Panc1 (cell line): ENCODE results near the gene GPR65. TPM values are rescaled to one million over a fixed set of nuclear protein-coding genes. Genes with fewer than 3 reads are reported as not detected.

Source experiments
- ATAC-seq: fragments of 200-7000 bp; cut with Tn5 transposase; 2 replicates; pipeline ENCODE4 v1.9.1; 2020; ENCODE audit warnings: mild to moderate bottlenecking, moderate library complexity
- BruUV-seq: library from RNA; stranded (reverse); fragments of 400-500 nt; replicated peaks from 2 replicates; lab custom pipeline; 2021; lab: Mats Ljungman, UMichigan
- CTCF ChIA-PET: fragments of 300-600 bp; sonication (Branson Sonifier 250); formaldehyde crosslinking; loops from one replicate; lab custom pipeline; 2022; ENCODE audit warnings: antibody characterized with exemption; lab: Charles Lee
- POLR2A ChIA-PET: fragments of 300-600 bp; sonication (Branson Sonifier 250); formaldehyde crosslinking; loops from one replicate; lab custom pipeline; 2022; ENCODE audit warnings: antibody characterized with exemption; lab: Charles Lee
- DNase-seq: peaks from one replicate; pipeline ENCODE4 v3.0.0-alpha.2; 2010; ENCODE audit warnings: low read depth, low spot score
- H3K27ac ChIP-seq: 2 replicates; pipeline ENCODE4 v1.5.1; 2011; ENCODE audit warnings: mild to moderate bottlenecking, low read length, inconsistent platforms
- H3K27me3 ChIP-seq: fragments of 200-500 bp; sonication (Bioruptor generic); 2 replicates; pipeline ENCODE4 v1.6.0; 2014; ENCODE audit warnings: low read length, inconsistent platforms; ENCODE audit not compliant: control insufficient read depth, insufficient read depth
- H3K36me3 ChIP-seq: fragments of 200-500 bp; sonication (Bioruptor generic); 2 replicates; pipeline ENCODE4 v1.5.1; 2014; ENCODE audit warnings: inconsistent platforms, mild to moderate bottlenecking, low read length, moderate library complexity; ENCODE audit not compliant: control insufficient read depth, insufficient read depth
- H3K4me1 ChIP-seq: 2 replicates; pipeline ENCODE4 v1.5.1; 2011; ENCODE audit warnings: inconsistent platforms, mild to moderate bottlenecking, low read length, moderate library complexity; ENCODE audit not compliant: control insufficient read depth, insufficient read depth
- H3K4me3 ChIP-seq, 2 experiments: 2 replicates each; pipeline ENCODE4 v1.5.1; 2011 to 2012; ENCODE audit warnings: low read depth in 2 of 2, low read length in 2 of 2, mild to moderate bottlenecking in 2 of 2, inconsistent platforms in 1 of 2, moderate library complexity in 1 of 2
- H3K9me3 ChIP-seq: fragments of 200-500 bp; sonication (Bioruptor generic); 2 replicates; pipeline ENCODE4 v1.5.1; 2014; ENCODE audit warnings: low read depth, mild to moderate bottlenecking, inconsistent platforms, low read length, moderate library complexity; ENCODE audit not compliant: control insufficient read depth, insufficient read depth
- CTCF ChIP-seq: fragments of 450-650 bp; IDR thresholded peaks from 2 replicates; pipeline ENCODE4 v1.5.1; 2017; ENCODE audit warnings: mild to moderate bottlenecking
- POLR2AphosphoS5 ChIP-seq: IDR thresholded peaks from 2 replicates; pipeline ENCODE4 v1.6.1; 2012; ENCODE audit warnings: mild to moderate bottlenecking, low read depth, low read length, moderate library complexity
- REST ChIP-seq, 2 experiments: IDR thresholded peaks; 2 replicates each; pipeline ENCODE4 v1.6.1; 2011 to 2012; ENCODE audit warnings: low read depth in 2 of 2, control low read depth in 1 of 2, low read length in 1 of 2, mild to moderate bottlenecking in 1 of 2, moderate library complexity in 1 of 2; ENCODE audit not compliant: insufficient read depth in 1 of 2
- SIN3A ChIP-seq: IDR thresholded peaks from 2 replicates; pipeline ENCODE4 v1.6.1; 2012; ENCODE audit warnings: low read depth, mild to moderate bottlenecking, low read length, moderate library complexity, borderline replicate concordance; ENCODE audit not compliant: insufficient read depth
- TCF7L2 ChIP-seq: IDR thresholded peaks from 2 replicates; pipeline ENCODE4 v1.6.1; 2011; ENCODE audit warnings: mild to moderate bottlenecking, low read depth, low read length, inconsistent platforms
- in situ Hi-C: cut with HindIII; loops from 2 replicates; pipeline ENCODE4 v1.10.0; 2016; ENCODE audit warnings: low sequenced_read_pairs, low pct_unique_long_range_greater_than_20kb
- intact Hi-C: fragments of 100-400 bp; cut with micrococcal nuclease; formaldehyde crosslinking; loops from one replicate; pipeline ENCODE4 v1.10.0; 2022; ENCODE audit not compliant: unreplicated experiment
- total RNA-seq: library from RNA; stranded (reverse); gene quantifications from one replicate; pipeline ENCODE4 v1.2.1, GENCODE V29; 2021; ENCODE audit not compliant: unreplicated experiment

Gene GPR65
- total RNA-seq, 1 experiment from 2014 or later: not detected

GRCh38 chr14:88043529-88044443 lies 38.9 kb downstream of the GPR65 start:
- ChIA-PET CTCF (no interaction called here), POLR2A (no interaction called here)
- Histone ChIP-seq H3K27me3 (no peaks in the 10 kb centered on the region), H3K27ac (no peak overlapping the region), H3K4me3 (no peak overlapping the region), H3K36me3 (no peaks in the 10 kb centered on the region), H3K9me3 (no peaks in the 10 kb centered on the region), H3K4me1 (no peaks in the 10 kb centered on the region)
- no peak for ATAC-seq
- no peak for TF ChIP-seq SIN3A
- no peak for TF ChIP-seq CTCF
- TF ChIP-seq REST (IDR thresholded peaks at IDR 0.05; ENCODE audit: insufficient read depth in 1 of 2, low read depth in 2 of 2, low read length in 1 of 2): no peak
- TF ChIP-seq POLR2AphosphoS5: no peak
- TF ChIP-seq TCF7L2: no peak
- BruUV-seq: no TSS peak
- intact Hi-C loops (no loop called here), in situ Hi-C loops (no loop called here)
- DNase-seq: no peak

GRCh38 chr14:88044444-88044758 lies 39.5 kb downstream of the GPR65 start:
- ATAC-seq: no peak
- BruUV-seq: no TSS peak
- H3K9me3 ChIP-seq: no peaks in the 10 kb centered on the region
- no peak overlapping the region for H3K4me3 ChIP-seq
- intact Hi-C loops: no loop called here
- CTCF ChIA-PET: no interaction called here
- H3K27ac ChIP-seq: no peak overlapping the region
- POLR2A ChIA-PET: no interaction called here
- H3K36me3 ChIP-seq: no peaks in the 10 kb centered on the region
- H3K27me3 ChIP-seq: no peaks in the 10 kb centered on the region
- DNase-seq: no peak
- in situ Hi-C loops: no loop called here
- H3K4me1 ChIP-seq: no peaks in the 10 kb centered on the region
- no peak for TF ChIP-seq POLR2AphosphoS5
- TF ChIP-seq SIN3A: no peak
- TF ChIP-seq TCF7L2: no peak
- no peak for TF ChIP-seq CTCF
- no peak for TF ChIP-seq REST (IDR thresholded peaks at IDR 0.05; ENCODE audit: insufficient read depth in 1 of 2, low read depth in 2 of 2, low read length in 1 of 2)
